Liver (tissue), 3 donors: ENCODE results near the gene IL21.

ENCODE experiments used
- GABPA ChIP-seq, 2 donors: IDR thresholded peaks in 1 of 2; conservative IDR thresholded peaks in 1 of 2; 2 replicates each; pipeline ENCODE4 v1.6.1; 2016; ENCODE audit warnings: antibody characterized with exemption in 2 of 2, mild to moderate bottlenecking in 1 of 2, moderate library complexity in 1 of 2
- RAD21 ChIP-seq, 2 donors: IDR thresholded peaks; 2 replicates each; pipeline ENCODE4 v1.6.1; 2016; ENCODE audit warnings: antibody characterized with exemption in 2 of 2, mild to moderate bottlenecking in 2 of 2
- RXRA ChIP-seq, 2 donors: IDR thresholded peaks; 2 replicates each; pipeline ENCODE4 v1.6.1; 2017 to 2018; ENCODE audit warnings: antibody characterized with exemption in 2 of 2, mild to moderate bottlenecking in 1 of 2
- SP1 ChIP-seq: IDR thresholded peaks from 2 replicates; pipeline ENCODE4 v1.6.1; 2018; ENCODE audit warnings: antibody characterized with exemption, mild to moderate bottlenecking
- TAF1 ChIP-seq: conservative IDR thresholded peaks from 2 replicates; pipeline ENCODE4 v1.6.1; 2016; ENCODE audit warnings: antibody characterized with exemption, mild to moderate bottlenecking
- TF ChIP-seq, protein P1 (sequence below): fragments of 150-350 bp; IDR thresholded peaks from 2 replicates; pipeline ENCODE4 v1.5.1; 2017; ENCODE audit warnings: improper control_type of control experiment, low read depth, low read length; ENCODE audit not compliant: missing input control
- TF ChIP-seq, protein P2 (sequence below): IDR thresholded peaks from 2 replicates; pipeline ENCODE4 v1.6.1; 2016; ENCODE audit warnings: antibody characterized with exemption, mild to moderate bottlenecking
- TF ChIP-seq, protein P3 (sequence below): IDR thresholded peaks from 2 replicates; pipeline ENCODE4 v1.6.1; 2016; ENCODE audit warnings: antibody characterized with exemption
- donor health status: healthy.
- donor health status: healthy.

DNA sequence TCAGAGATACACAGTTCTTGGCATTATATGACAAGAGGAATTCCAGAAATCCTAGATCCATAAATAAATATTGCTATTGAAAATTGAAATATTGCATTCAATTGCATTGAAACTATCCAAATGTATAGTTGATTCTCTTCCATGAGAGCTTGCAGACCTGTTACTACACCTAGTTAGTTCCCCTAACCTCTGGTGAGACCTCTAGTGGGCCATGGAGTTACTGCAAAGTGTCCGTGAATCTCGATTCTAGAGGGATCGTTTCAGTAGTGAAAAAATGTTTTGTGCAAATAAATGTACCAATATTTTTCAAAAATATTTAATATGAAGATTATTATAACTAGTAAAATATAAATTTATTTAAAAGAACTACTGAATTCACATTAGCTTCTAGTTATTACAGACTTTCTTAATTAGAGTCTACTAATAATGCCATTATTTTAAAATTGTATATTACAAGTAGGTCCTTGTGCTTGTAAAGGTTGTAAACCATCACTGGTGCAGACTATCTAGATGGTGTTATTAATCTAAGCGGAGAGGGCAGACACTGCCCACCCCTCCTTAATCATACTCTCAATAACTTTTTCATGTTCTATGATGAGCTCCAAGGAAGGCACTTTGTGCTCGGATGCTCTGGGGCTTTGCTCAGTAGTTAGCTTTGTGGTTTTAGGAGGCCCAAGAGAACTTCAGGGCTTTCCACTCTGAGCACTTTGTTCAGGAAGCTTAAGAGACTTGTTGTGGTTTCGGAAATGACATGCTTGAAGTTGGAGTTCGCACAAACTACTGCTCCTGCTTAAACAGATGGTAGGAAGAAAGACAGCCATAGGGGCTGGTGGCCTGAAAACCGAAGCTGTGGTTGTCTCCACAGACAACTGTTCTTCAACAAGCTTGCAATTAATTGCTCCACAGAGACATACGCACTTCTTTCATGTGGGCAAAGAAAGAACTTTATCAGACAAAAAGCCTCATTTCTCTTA is 42.8 kb downstream of the IL21 start:
- TF ChIP-seq, protein P1, sequence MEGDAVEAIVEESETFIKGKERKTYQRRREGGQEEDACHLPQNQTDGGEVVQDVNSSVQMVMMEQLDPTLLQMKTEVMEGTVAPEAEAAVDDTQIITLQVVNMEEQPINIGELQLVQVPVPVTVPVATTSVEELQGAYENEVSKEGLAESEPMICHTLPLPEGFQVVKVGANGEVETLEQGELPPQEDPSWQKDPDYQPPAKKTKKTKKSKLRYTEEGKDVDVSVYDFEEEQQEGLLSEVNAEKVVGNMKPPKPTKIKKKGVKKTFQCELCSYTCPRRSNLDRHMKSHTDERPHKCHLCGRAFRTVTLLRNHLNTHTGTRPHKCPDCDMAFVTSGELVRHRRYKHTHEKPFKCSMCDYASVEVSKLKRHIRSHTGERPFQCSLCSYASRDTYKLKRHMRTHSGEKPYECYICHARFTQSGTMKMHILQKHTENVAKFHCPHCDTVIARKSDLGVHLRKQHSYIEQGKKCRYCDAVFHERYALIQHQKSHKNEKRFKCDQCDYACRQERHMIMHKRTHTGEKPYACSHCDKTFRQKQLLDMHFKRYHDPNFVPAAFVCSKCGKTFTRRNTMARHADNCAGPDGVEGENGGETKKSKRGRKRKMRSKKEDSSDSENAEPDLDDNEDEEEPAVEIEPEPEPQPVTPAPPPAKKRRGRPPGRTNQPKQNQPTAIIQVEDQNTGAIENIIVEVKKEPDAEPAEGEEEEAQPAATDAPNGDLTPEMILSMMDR: peak; percentile 65
- TF ChIP-seq, protein P2, sequence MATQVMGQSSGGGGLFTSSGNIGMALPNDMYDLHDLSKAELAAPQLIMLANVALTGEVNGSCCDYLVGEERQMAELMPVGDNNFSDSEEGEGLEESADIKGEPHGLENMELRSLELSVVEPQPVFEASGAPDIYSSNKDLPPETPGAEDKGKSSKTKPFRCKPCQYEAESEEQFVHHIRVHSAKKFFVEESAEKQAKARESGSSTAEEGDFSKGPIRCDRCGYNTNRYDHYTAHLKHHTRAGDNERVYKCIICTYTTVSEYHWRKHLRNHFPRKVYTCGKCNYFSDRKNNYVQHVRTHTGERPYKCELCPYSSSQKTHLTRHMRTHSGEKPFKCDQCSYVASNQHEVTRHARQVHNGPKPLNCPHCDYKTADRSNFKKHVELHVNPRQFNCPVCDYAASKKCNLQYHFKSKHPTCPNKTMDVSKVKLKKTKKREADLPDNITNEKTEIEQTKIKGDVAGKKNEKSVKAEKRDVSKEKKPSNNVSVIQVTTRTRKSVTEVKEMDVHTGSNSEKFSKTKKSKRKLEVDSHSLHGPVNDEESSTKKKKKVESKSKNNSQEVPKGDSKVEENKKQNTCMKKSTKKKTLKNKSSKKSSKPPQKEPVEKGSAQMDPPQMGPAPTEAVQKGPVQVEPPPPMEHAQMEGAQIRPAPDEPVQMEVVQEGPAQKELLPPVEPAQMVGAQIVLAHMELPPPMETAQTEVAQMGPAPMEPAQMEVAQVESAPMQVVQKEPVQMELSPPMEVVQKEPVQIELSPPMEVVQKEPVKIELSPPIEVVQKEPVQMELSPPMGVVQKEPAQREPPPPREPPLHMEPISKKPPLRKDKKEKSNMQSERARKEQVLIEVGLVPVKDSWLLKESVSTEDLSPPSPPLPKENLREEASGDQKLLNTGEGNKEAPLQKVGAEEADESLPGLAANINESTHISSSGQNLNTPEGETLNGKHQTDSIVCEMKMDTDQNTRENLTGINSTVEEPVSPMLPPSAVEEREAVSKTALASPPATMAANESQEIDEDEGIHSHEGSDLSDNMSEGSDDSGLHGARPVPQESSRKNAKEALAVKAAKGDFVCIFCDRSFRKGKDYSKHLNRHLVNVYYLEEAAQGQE: no peak
- no peak for TF ChIP-seq GABPA (IDR thresholded peaks at IDR 0.05 in 1 of 2, conservative IDR thresholded peaks at IDR 0.05 in 1 of 2)
- no peak for TF ChIP-seq TAF1
- TF ChIP-seq SP1: no peak
- TF ChIP-seq, protein P3, sequence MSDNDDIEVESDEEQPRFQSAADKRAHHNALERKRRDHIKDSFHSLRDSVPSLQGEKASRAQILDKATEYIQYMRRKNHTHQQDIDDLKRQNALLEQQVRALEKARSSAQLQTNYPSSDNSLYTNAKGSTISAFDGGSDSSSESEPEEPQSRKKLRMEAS: no peak
- no peak for TF ChIP-seq RXRA (IDR thresholded peaks at IDR 0.05)
- TF ChIP-seq RAD21 (IDR thresholded peaks at IDR 0.05): peak; percentile 57 to 73
